ENCODE measurements around the gene ILF2. TPM values are rescaled to one million over a fixed set of nuclear protein-coding genes. Genes with fewer than 3 reads are reported as not detected.
A peak's percentile ranks its signal among the peaks of the same experiment; 100 is the strongest.

ILF2 gene
- total and polyA plus RNA-seq, 2 of the 13 experiments (the other 11 are each of a cell fraction or from before 2014, with no cell fraction given): 292 to 366 TPM

DNA sequence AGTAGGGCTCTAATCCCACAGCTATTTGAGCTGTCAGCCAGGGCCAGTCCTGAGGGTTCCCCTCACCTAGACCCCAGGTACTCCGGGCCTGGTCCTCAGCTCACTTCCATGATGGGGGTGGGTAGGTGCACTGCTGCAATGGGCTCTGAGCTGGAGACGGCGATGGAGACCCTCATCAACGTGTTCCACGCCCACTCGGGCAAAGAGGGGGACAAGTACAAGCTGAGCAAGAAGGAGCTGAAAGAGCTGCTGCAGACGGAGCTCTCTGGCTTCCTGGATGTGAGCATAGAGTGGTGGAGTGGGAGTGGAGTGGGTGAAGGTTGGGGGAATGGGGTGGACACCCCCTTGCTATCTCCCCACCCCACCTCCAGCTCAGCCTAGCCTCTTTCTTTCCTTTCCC lies 40.4 kb downstream of the ILF2 start:
- Histone ChIP-seq H3K27ac (ENCODE audit: extremely low read length, insufficient read depth, low read length) (peak overlapping the region; percentile 87), H3K27me3 (ENCODE audit: control insufficient read depth in 1 of 2, insufficient read depth in 2 of 2, low read length in 2 of 2) (no peaks in the 10 kb centered on the region), H3K79me2 (ENCODE audit: insufficient read depth, low read length) (peaks cover 47% of the 10 kb centered on the region), H3K4me2 (ENCODE audit: low read depth, low read length) (peak overlapping the region; percentile 91), H3K36me3 (replicated peaks in 1 of 2; ENCODE audit: control insufficient read depth in 1 of 2, insufficient read depth in 2 of 2, low read length in 2 of 2) (no peaks in the 10 kb centered on the region; a peak in 1 of 5 replicates), H3K4me3 (replicated peaks in 1 of 3; ENCODE audit: insufficient read depth in 1 of 3, low read depth in 2 of 3, low read length in 3 of 3) (peak overlapping the region; percentile 55 to 84 (median 72); a peak in 5 of 6 replicates), H3K9ac (ENCODE audit: insufficient read depth, low read depth, low read length) (peak overlapping the region; percentile 78), H2AFZ (ENCODE audit: low read length) (no peak overlapping the region), H3K9me3 (ENCODE audit: low read length) (no peaks in the 10 kb centered on the region), H3K4me1 (ENCODE audit: insufficient read depth, low read length) (peaks cover 72% of the 10 kb centered on the region), H4K20me1 (ENCODE audit: insufficient read depth, low read length) (peaks cover 6% of the 10 kb centered on the region)
- DNase-seq (ENCODE audit: low spot score): no peak
- ChIA-PET CTCF (ENCODE audit: low intra/inter-chr PET ratio, low total read pairs) (no interaction called here), POLR2A (interaction anchor here (0.9 to 15.2 kb wide), 6 partner anchors 12 to 360 kb away, joined by 3 to 390 read pairs (median 3); partner anchors contain the start of genes RPS27, S100A14 and S100A16)
- in situ Hi-C loops (cut with HindIII; ENCODE audit: extremely low pct_ligation_motif_present, low pct_unique_long_range_greater_than_20kb) (no loop called here), intact Hi-C loops (cut with micrococcal nuclease; ENCODE audit: unreplicated experiment) (loop anchor here (5.0 kb wide), 1 partner anchor 42 kb away; the partner anchor contains the start of gene ILF2)
- BruUV-seq (replicated peaks): no TSS peak
- WGBS (ENCODE audit: low lambda C conversion rate): 40% methylated on average over 6 of the region's 7 CpGs
- no peak for FAIRE-seq
- ATAC-seq: no peak
- TF ChIP-seq, protein P1, sequence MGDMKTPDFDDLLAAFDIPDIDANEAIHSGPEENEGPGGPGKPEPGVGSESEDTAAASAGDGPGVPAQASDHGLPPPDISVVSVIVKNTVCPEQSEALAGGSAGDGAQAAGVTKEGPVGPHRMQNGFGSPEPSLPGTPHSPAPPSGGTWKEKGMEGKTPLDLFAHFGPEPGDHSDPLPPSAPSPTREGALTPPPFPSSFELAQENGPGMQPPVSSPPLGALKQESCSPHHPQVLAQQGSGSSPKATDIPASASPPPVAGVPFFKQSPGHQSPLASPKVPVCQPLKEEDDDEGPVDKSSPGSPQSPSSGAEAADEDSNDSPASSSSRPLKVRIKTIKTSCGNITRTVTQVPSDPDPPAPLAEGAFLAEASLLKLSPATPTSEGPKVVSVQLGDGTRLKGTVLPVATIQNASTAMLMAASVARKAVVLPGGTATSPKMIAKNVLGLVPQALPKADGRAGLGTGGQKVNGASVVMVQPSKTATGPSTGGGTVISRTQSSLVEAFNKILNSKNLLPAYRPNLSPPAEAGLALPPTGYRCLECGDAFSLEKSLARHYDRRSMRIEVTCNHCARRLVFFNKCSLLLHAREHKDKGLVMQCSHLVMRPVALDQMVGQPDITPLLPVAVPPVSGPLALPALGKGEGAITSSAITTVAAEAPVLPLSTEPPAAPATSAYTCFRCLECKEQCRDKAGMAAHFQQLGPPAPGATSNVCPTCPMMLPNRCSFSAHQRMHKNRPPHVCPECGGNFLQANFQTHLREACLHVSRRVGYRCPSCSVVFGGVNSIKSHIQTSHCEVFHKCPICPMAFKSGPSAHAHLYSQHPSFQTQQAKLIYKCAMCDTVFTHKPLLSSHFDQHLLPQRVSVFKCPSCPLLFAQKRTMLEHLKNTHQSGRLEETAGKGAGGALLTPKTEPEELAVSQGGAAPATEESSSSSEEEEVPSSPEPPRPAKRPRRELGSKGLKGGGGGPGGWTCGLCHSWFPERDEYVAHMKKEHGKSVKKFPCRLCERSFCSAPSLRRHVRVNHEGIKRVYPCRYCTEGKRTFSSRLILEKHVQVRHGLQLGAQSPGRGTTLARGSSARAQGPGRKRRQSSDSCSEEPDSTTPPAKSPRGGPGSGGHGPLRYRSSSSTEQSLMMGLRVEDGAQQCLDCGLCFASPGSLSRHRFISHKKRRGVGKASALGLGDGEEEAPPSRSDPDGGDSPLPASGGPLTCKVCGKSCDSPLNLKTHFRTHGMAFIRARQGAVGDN (CRISPR knock-in tag; IDR thresholded peaks at IDR 0.05): peak; percentile 47; the same call in 1 of the 2 replicates
- TF ChIP-seq SMC3 (IDR thresholded peaks at IDR 0.05; ENCODE audit: low read length) (no peak), ZC3H13 (CRISPR knock-in tag; IDR thresholded peaks at IDR 0.05) (no peak), ZNF713 (CRISPR knock-in tag; IDR thresholded peaks at IDR 0.05) (no peak), ZNF431 (CRISPR knock-in tag; IDR thresholded peaks at IDR 0.05; ENCODE audit: borderline replicate concordance, low read depth) (no peak), DMAP1 (CRISPR knock-in tag; IDR thresholded peaks at IDR 0.05) (0 out of 2 replicates have a peak, but pooled peaks have one; percentile 15), POLR2AphosphoS2 (IDR thresholded peaks at IDR 0.05; ENCODE audit: low read depth, low read length) (no peak), AGO2 (optimal IDR thresholded peaks at IDR 0.05; ENCODE audit: low read depth, low read length) (no peak), ZNF839 (CRISPR knock-in tag; IDR thresholded peaks at IDR 0.05; ENCODE audit: borderline replicate concordance) (no peak), ZNF652 (CRISPR knock-in tag; IDR thresholded peaks at IDR 0.05; ENCODE audit: borderline replicate concordance, low read depth) (no peak), ZNF138 (CRISPR knock-in tag; IDR thresholded peaks at IDR 0.05; ENCODE audit: low read depth) (no peak), ZNF607 (CRISPR knock-in tag; IDR thresholded peaks at IDR 0.05; ENCODE audit: borderline replicate concordance) (no peak), ZNF782 (CRISPR knock-in tag; IDR thresholded peaks at IDR 0.05; ENCODE audit: borderline replicate concordance) (no peak), ZBTB26 (CRISPR knock-in tag; IDR thresholded peaks at IDR 0.05; ENCODE audit: borderline replicate concordance) (0 out of 2 replicates have a peak, but pooled peaks have one; percentile 1), SP4 (CRISPR knock-in tag; IDR thresholded peaks at IDR 0.05) (0 out of 2 replicates have a peak, but pooled peaks have one; percentile 39), KAT7 (CRISPR knock-in tag; IDR thresholded peaks at IDR 0.05; ENCODE audit: borderline replicate concordance) (no peak), TRIM24 (CRISPR knock-in tag; IDR thresholded peaks at IDR 0.05) (no peak), ZNF598 (CRISPR knock-in tag; IDR thresholded peaks at IDR 0.05; ENCODE audit: borderline replicate concordance) (no peak)
- TF ChIP-seq, protein P2, sequence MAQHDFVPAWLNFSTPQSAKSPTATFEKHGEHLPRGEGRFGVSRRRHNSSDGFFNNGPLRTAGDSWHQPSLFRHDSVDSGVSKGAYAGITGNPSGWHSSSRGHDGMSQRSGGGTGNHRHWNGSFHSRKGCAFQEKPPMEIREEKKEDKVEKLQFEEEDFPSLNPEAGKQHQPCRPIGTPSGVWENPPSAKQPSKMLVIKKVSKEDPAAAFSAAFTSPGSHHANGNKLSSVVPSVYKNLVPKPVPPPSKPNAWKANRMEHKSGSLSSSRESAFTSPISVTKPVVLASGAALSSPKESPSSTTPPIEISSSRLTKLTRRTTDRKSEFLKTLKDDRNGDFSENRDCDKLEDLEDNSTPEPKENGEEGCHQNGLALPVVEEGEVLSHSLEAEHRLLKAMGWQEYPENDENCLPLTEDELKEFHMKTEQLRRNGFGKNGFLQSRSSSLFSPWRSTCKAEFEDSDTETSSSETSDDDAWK (CRISPR knock-in tag; IDR thresholded peaks at IDR 0.05): no peak
